Umbilical cord (tissue), 2 donors: ENCODE data around the gene RHOB. TPM values are rescaled to one million over a fixed set of nuclear protein-coding genes. Genes with fewer than 3 reads are reported as not detected.
"Not testable (repeated sequence)": the region's sequence is repeated elsewhere in the genome, so short reads cannot be mapped to it uniquely, and the experiment has no call there.

Experiments used
- DNase-seq: peaks from one replicate; pipeline ENCODE4 v3.0.0-alpha.2; 2015; ENCODE audit warnings: low spot score
- total RNA-seq: library from RNA; depleted of rRNA; stranded (reverse); fragments of >200 nt; gene quantifications from one replicate; pipeline ENCODE4 v1.2.3, GENCODE V29; 2014; ENCODE audit warnings: low replicate concordance; ENCODE audit not compliant: insufficient read depth

Gene RHOB
- total RNA-seq, 1 donor from 2014 or later: 449 TPM

DNA sequence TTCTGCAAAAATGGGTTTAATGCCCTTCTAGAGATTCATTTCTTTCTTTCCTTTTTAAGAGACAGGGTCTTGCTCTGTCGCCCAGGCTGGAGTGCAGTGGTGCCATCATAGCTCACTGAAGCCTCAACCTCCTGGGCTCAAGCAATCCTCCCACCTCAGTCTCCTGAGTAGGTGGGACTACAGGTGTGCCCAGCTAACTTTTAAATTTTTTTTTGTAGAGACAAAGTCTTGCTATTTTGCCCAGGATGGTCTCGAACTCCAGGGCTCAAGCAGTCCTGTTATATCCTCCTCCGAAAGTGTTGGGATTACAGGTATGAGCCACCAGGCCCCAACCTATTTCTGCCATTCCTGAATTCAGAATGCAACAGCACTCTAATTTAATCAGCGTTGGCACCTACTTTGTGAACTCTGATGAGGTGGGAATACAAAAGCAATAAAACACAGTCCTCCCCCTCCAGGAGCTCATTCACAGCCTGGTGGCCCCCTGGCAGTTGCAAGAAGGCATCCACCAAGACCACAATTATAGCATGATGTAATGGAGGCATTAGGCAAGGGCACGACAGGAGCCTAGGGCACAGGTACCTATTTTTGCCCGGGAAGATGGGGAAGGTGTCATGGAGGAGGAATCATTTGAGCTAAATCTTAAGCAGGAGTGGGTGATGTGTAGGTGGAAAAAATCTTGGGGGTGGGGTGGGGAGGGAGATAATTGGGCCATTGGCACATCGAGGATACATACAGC, 5.1 kb downstream of the RHOB start:
- DNase-seq: no peak

DNA sequence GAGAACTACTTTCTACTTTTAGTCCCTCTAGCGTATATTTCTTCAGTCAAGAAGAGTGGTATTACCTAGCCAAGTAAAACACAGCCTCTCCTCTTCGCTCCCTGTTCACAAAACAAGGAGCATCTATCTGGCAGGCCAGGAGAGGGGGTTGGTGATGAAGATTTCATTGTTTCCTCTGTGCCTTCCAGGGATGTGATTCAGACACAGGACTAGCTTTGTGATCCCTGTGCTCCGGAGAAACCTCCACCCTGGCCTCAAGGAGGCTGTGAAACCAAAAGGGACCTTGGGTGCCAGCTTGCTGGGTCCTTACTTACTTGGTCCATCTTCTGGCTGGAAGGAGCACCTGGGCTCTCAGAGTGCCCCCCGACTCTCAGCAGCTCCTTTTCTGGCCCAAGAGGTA, 5.7 kb downstream of the RHOB start:
- no peak for DNase-seq

DNA sequence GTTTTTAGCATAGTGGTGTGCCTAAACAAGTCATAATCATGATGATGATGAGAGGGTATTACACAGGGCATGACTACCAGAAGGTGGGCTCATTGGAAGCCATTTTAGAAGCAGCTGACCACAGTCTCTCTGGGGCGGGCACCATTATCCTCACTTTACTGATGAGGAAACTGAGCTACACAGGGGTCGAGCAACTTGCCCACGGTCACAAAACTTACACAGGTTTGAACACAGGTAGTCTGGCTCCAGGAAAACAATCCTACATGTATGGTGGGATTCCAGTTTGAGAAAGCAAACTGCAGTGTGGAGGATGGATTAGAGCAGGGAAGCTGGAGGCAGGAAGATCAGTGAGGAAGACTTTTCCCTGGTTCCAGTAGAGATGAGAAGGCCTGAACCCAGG, 6.2 kb downstream of the RHOB start:
- DNase-seq: no peak

DNA sequence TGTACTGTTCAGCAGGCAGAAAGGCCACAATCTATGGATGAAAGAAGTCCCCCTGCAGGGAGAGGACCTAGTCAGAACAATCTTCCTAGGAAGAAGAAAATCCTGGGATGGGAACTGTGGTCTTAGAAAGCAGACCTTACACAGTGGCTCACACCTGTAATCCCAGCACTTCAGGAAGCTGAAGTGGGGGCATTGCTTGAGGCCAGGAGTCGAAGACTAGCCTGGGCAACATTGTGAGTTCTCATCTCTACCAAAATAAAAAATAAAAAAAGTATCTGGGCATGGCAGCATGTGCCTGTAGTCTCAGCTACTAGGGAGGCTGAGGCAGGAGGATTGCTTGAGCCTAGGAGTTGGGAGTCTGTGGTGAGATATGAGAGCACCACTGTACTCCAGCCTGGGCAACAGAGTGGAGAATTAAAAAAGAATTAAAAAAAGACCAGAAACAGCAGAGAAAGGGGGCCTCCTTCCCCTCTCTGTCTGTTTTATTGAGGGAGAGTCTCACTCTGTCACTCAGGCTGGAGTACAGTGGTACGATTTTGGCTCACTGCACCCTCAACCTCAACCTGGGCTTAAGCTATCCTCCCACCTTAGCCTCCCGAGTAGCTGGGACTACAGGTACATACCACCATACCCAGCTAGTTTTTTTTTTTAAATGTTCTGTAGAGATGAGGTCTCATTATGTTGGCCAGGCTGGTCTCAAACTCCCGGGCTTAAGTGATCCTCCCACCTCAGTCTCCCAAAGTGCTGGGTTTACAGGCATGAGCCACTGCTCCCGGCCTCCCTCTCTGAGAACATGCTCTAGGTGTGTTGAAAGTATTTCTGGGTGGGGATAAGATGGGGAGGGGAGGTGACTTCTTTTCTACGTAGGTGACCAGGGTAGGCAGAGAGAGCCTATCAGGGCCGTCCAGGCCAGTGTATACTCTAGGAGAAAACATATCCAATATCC, 7.4 kb downstream of the RHOB start:
- no peak for DNase-seq

DNA sequence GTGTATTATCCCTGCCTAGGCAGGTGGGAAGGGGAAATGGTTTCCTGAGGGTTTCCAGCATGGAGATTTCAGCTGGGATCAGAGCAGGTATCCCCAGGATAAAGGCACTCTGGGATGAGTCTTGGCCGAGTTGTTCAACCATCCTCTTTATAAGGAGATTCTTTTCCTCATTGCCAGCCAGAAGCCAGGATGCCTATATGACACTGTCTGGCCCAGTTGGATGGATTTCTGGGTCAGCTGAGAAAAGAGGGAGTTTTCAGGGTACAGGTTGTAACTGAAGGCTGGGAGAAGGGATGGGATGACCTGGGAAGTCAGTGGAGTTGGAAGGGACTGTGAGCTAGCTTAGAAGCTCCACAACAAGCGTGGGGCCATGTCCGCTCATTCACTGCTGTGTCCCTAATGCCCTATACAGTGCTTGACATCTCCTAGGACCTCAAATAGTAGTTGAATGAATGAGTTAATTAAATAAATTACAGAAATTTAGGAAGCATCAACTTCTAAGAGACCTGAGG, 8.3 kb downstream of the RHOB start:
- no peak for DNase-seq

DNA sequence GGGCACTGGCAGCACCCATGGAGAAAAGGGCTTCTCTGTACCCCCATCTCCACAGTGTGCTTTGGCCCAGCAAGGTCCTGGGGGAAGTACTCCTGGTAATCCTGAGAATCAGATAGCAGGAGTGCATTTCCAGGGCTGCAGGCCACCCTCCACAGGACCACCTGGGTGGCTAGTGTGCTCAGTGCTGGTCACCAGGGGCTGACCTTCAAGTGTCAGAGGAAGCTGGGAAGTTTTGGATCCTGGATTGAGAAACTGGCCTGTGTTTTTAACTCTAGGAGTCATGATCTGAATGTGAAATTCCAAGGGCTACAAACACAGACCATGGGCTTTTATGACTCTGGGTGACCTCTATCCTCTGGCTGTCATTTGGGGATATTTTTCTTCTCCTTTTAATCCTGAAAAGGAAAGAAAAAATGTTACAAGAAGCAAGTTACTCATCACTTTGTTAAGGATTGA, 9.3 kb downstream of the RHOB start:
- DNase-seq: no peak

DNA sequence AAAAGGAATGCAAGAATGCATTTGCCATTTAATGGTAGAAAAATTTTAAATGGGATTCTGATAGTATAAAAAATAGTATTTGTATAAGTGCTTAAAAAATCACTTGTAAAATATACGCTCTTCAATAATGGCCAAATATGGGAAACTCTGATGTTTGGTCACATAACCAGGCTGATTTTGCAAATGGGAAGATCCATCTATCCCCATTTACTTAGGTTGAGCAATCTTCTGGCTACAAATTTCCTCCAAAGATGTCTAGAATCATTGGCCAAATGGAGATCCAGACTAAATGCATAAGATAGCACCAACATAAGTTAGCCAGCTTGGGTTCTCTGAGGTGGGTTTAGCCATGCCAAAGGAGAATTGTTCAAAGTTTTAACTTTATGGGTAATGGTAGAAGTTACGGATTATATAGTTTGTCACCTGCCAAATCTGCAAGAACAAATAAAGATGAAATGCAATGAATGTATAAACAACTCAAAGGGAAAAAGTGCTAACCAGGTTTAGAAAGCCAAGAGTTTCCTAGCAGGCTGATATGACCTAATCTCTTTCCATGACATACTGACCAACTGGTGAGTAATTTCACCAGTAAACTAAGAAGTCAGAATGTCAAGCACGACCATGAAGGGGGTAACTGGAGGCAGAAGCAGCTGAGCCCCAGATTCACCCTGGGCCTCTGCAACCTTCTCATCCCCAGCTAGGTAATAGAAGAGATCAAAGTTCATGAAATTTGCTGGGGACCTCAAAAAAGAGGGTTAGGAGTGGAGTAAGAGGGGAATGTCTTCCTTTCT, 10.0 kb downstream of the RHOB start:
- no peak for DNase-seq

DNA sequence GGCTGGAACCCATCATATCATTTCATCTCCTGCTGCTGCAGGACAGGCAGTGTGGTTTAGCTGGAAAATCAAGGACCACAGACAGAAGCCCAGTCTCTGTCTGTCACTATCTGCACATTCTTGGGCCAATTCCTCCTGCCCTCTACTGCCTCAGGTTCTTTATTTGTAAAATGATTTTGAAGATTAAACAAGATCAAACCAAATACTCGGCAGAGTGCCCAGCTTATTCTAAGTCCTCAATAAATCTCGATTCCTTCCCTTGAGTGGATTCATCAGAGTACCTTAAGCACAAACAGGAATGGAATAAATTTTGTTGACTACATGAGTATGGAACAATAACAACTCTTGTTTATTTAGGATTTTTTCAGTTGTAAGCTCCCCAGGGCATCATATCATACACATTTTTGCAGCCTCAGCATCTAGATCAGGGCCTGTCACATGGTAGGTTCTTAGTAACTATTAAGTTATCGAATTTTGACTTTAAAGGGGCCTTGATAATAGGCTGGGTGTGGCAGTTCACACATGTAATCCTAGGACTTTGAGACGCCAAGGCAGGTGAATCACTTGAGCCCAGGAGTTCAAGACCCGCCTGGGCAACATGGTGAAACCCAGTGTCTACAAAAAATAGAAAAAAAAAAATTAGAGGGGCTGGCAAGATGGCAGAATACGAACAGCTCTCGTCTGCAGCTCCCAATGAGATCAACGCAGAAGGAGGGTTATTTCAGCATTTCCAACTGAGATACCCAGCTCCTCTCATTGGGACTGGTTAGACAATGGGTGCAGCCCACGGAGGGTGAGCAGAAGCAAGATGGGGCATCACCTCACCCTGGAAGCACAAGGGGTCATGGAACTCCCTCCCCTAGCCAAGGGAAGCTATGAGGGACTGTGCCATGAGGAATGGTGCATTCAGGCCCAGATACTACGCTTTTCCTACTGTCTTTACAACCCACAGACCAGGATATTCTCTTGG, 11.1 kb downstream of the RHOB start:
- DNase-seq: no peak

DNA sequence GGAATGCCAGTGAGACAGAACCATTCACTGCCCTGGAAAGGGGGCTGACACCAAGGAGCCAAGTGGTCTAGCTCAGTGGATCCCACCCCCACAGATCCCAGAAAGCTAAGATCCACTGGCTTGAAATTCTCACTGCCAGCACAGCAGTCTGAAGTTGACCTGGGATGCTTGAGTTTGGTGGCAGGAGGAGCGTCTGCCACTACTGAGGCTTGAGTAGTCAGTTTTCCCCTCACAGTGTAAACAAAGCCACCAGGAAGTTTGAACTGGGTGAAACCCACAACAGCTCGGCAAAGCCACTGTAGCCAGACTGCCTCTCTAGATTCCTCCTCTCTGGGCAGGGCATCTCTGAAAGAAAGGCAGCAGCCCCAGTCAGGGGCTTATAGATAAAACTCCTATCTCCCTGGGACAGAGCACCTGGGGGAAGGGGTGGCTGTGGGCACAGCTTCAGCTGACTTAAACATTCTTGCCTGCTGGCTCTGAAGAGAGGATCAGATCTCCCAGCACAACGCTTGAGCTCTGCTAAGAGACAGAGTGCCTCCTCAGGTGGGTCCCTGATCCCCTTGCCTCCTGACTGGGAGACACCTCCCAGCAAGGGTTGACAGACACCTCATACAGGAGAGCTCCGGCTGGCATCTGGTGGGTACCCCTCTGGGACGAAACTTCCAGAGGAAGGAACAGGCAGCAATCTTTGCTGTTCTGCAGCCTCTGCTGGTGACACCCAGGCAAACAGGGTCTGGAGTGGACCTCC, 12.0 kb downstream of the RHOB start:
- DNase-seq: not testable (repeated sequence)

DNA sequence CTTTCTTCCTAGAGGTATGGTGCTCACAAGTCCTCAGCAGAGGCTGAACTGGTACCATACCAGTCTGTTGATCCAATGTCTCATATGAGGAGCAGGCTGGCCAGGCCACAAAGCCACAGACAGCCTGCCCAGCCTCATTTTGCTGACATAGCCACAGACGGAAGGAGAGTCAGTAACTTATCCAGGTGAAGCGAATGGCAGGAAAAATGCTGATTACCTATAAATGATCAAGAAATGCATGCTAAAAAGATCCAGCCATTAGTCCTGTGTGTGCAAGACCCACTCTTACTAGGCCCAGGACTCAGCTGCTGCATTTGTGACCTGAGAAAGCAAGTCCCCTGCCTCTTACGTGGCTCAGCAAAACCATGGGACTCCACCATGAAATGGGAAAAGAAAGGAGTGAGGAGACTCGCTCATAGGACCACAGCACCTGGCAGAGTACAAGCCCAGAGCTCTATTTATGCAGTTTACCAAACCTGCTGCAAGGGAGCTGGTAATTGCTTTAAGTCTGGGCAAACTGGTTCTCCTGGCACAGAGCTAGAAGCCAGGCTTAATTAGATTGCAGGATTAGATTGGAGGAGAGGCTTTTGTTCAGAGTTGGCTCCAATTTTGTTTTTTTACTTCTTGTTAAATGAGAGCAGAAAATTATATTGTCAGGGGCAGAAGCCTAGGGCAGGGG, 19.0 kb downstream of the RHOB start:
- DNase-seq: no peak

DNA sequence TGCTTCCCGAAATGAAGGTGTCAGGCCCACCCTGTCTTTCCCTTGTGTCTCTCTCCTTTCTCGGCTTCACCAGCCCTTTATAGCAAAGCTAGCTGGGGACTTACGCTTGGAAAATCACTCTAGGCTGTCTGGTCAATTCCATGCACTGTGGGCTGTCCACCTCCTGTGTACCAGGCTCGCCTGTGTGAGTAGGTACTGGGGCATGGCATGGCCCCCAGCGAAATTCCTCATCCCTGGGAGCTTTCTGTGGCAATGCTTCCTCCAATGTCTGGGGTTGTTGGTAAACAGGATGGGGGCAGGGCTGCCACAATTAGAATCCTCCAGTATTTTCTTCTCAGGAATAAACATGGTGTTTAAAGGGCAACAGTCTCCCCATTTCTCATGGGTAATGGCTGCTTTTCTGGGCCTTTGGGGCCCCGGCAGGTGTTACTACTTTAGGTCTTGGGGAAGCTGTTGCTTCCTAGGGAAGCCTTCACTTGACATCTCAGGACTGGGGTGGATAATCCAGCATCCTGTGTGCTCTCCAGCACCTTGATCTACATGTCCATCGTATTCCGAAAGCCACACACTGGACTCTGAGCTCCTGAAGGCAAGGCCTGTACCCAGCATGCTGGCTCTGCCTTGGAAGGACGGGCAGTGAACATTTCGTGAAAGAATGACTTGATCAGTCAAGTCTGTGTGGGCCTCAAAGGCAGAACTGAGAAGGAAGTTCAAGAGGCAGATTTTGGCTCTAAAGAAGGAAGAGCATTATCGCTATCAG, 21.1 kb downstream of the RHOB start:
- DNase-seq: no peak

DNA sequence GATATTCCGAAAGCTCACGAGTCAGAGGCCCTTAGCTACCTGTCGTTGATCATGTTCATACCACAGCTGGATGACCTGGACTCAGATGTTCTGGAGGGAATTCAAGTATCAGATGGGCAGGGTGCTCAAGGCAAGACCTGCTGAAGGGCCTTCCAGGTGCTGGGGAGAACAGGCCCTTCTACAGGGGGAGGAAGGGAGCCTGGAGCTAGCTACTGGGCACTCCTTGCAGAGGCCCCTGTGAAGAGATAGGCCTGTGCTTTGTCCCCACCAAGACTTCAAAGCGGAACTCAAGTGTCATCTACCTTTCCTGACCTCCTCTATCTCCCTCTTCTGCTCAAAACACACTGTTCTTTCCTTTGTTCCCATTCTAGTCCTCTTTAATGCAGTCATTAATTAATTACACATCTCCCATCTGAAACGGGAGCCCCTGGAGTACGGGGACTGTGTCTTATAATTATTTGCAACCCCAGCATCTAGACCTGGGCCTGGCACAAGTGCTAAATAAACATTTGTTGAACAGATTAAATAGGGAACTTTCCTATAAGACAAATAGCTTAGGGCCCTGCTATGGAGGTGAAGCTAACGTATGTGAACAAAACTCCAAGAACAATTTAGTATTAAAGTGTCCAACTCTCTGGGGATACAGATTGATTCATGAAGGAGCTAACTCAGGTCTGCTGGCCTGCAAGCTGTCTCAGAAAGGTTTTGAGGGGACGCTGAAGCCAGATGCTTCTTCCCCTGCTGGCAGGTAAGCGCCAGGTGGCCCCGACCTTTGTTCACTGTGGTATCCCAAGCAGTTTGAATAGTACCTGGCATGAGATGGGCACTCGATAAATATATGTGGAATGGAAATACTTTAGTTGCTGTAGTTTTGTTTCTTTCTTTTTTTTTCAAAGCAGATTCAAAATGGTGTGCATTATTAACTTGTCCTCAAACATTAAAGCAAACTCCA, 22.0 kb downstream of the RHOB start:
- no peak for DNase-seq

DNA sequence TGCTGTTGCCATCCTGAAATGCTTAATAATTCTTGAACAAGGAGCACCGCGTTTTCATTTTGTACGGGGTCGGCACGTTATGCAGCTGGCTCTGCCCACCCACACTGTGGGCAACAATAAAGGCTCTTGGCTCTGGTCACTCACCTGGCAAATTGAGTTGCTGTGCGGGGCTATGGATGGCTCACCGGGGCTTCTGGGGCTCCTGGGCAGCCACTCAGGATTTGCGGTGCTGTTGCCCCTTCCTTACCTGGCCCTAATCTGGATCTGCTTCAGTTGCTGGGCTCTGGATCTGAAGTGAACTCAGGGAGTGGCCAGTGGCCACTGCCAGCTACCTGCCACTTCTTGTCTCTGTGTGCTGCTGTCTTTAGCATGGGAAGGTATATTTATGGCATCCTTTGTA, 22.7 kb downstream of the RHOB start:
- DNase-seq: no peak

DNA sequence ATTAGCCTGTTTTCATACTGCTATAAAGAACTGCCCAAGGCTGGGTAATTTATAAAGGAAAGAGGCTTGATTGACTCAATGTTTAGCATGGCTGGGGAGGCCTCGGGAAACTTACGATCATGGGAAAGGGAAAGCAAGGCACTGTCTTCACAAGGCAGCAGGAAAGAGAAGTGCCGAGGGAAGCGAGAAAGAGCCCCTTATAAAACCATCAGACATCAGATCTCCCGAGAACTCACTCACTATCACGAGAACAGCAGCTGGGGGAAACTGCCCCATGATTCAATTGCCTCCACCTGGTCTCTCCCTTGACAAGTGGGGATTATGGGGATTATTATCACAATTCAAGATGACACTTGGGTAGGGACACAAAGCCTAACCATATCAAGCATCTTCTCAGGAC, 23.3 kb downstream of the RHOB start:
- no peak for DNase-seq

DNA sequence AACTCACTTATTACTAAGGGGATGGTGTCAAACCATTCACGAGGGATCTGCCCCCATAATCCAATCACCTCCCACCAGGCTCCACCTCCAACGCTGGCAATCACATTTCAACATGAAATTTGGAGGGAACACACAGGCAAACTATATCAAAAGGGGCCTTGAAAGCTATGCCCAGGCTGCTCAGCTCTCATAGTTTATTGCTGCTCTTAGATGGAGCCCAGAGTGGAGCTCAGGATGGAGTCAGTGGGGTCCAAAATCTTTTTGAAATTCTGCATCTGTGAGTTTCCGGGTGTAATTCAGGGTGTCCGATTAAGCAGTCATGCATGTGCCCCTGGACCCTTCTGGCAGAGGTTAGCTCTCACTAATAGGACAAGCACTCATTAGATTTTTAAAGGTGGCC, 24.3 kb downstream of the RHOB start:
- no peak for DNase-seq

DNA sequence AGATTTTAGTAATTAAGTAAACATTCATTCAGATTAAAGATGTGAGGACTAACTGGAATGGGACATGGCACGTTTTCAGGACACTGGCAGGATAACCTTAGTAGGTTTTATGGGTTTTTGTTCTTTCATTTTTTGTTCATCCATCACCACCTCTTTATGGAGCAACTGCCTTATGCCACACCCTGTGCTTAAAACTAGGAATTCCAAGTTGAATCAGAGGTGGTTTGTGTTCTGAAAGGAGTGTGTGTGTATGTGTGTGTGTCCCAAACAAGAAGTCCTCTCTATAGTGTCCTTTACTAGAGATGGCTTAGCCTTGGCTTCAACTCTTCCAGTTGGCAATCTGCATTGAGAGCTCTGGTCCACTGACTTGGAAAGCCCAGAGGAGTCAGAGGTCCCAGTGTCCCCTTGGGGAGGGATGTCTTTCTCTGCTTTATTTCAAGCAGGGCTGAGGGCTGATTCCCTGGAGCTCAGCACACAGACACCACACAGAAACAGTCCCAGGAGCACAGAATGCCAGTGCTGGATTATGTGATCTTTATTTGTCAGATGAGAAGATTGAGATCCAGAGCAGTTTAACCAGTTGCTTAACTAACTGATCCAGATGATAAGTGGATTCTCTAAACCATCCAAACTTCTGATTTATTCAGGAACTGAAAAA, 25.2 kb downstream of the RHOB start:
- peak; percentile 52 for DNase-seq

DNA sequence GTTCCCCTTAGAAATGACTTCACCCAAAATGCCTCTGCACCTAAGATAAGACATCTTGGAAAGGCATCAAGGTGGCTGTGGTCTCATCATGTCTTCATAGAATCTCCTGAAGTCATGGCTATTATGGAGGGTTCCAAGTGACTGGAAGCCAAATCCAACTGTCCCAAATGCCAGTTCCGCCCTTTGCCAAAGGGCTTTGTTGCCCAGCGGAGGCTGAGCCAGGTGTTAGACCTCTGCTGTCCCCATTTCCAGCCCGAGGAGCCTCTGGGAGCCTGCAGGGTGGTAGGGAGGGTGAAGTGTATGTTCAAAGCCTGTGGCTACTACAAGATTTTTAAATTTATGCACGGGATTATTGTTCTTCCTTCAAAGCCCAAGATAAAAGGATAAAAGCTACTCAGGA, 25.7 kb downstream of the RHOB start:
- DNase-seq: no peak
